Tibial artery (tissue), 4 donors: Measurements from ENCODE around the gene KCTD19.

Experiments used
- DNase-seq, 2 donors: peaks; one replicate each; pipeline ENCODE4 v3.0.0-alpha.2; 2019
- H3K27ac ChIP-seq, 2 donors: fragments of 200-600 bp; sonication (generic) in 1 of 2; 1 replicate in 1 of 2; 2 replicates in 1 of 2; pipeline ENCODE4 v1.5.1; 2018 to 2019; ENCODE audit warnings: mild to moderate bottlenecking in 1 of 2
- H3K27me3 ChIP-seq, 2 donors: fragments of 200-600 bp; sonication (generic) in 1 of 2; one replicate each; pipeline versions ENCODE4 v1.5.1 to v1.6.0; 2016 to 2019
- H3K36me3 ChIP-seq, 3 donors: fragments of 200-600 bp; sonication (generic) in 2 of 3; one replicate each; pipeline ENCODE4 v1.5.1; 2016 to 2019; ENCODE audit warnings: mild to moderate bottlenecking in 2 of 3
- H3K4me1 ChIP-seq, 4 donors: fragments of 200-600 bp; sonication (generic) in 2 of 4; 1 replicate in 3 of 4; 2 replicates in 1 of 4; pipeline ENCODE4 v1.5.1; 2016 to 2019
- H3K4me3 ChIP-seq, 2 donors: fragments of 200-600 bp; sonication (generic) in 1 of 2; 1 replicate in 1 of 2; 2 replicates in 1 of 2; pipeline ENCODE4 v1.5.1; 2018 to 2019; ENCODE audit warnings: mild to moderate bottlenecking in 2 of 2
- H3K9me3 ChIP-seq, 3 donors: fragments of 200-600 bp; sonication (generic) in 1 of 3; one replicate each; pipeline ENCODE4 v1.5.1; 2016 to 2019
- intact Hi-C: fragments of 100-400 bp; cut with DNase I; formaldehyde crosslinking; loops from one replicate; pipeline ENCODE4 v1.15.0; 2023; ENCODE audit warnings: low total_unique reads
- TF ChIP-seq, protein P1 (sequence below), 2 experiments: fragments of 200-600 bp in 1 of 2; fragments of 450-650 bp in 1 of 2; IDR thresholded peaks; one replicate each; pipeline ENCODE4 v1.5.1; 2017 to 2019; ENCODE audit warnings: antibody characterized with exemption in 2 of 2, mild to moderate bottlenecking in 1 of 2, moderate library complexity in 1 of 2

The KCTD19 gene

DNA sequence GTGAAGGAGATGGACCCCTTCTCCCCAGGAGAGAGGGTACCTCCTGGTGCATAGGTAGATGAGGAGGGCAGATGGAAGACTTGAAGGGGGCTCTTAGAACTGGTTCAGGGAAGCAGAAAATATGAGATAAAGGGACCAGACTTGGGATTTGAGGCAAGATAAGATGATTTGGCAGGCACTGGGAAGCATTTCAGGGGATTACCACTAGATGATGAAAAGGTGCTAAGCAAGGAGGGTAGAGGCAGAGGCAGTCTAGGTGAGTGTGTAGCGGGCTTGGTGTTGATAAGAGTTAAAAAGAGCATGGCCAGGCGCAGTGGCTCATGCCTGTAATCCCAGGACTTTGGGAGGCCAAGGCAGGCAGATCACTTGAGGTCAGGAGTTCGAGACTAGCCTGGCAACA is 63.3 kb downstream of the KCTD19 start:
- Histone ChIP-seq H3K9me3 (no peaks in the 10 kb centered on the region), H3K27me3 (peaks cover 0 to 14% of the 10 kb centered on the region in 2 donors), H3K4me1 (no peaks in the 10 kb centered on the region), H3K27ac (no peak overlapping the region), H3K36me3 (no peaks in the 10 kb centered on the region), H3K4me3 (no peak overlapping the region)
- DNase-seq: peak in 1 of 2 donors; percentile 9
- TF ChIP-seq, protein P1, sequence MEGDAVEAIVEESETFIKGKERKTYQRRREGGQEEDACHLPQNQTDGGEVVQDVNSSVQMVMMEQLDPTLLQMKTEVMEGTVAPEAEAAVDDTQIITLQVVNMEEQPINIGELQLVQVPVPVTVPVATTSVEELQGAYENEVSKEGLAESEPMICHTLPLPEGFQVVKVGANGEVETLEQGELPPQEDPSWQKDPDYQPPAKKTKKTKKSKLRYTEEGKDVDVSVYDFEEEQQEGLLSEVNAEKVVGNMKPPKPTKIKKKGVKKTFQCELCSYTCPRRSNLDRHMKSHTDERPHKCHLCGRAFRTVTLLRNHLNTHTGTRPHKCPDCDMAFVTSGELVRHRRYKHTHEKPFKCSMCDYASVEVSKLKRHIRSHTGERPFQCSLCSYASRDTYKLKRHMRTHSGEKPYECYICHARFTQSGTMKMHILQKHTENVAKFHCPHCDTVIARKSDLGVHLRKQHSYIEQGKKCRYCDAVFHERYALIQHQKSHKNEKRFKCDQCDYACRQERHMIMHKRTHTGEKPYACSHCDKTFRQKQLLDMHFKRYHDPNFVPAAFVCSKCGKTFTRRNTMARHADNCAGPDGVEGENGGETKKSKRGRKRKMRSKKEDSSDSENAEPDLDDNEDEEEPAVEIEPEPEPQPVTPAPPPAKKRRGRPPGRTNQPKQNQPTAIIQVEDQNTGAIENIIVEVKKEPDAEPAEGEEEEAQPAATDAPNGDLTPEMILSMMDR (IDR thresholded peaks at IDR 0.05): no peak
- intact Hi-C loops: no loop called here

DNA sequence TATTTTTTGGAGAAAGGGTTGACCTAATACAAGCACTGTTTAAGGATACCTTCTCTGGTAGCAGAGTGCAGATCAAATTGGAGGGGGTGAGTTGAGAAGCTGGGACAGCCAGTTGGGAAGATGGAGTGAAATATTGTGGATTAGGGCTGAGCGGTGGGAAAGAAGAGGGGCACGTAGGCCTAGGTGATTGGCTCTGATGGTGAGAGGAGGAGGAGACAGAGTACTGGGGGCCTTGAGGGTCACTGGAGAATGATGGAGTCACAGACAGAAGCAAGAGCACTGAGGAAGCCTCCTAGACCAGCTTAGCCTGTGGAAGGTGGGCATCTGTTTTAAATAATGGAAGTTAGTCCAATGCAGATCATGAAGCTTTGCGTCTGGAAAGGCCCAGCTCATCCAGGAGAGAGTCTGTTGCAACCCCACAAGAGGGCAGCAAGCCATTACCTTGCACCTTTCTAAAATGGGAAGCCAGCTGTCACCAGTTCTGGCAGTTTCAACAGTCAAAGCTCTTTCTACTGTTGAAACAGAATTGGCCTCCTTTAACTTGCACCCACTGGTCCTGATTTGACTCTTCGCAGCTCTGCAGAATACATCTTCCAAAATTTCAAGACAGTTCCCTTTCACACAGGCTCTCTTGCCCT is 66.0 kb downstream of the KCTD19 start:
- Histone ChIP-seq H3K9me3 (no peaks in the 10 kb centered on the region), H3K27ac (no peak overlapping the region), H3K4me3 (no peak overlapping the region), H3K4me1 (no peaks in the 10 kb centered on the region), H3K36me3 (no peaks in the 10 kb centered on the region), H3K27me3 (peaks cover 0 to 23% of the 10 kb centered on the region in 2 donors)
- intact Hi-C loops: no loop called here
- TF ChIP-seq, protein P1 (IDR thresholded peaks at IDR 0.05): no peak
- peak in 1 of 2 donors; percentile 23 for DNase-seq

DNA sequence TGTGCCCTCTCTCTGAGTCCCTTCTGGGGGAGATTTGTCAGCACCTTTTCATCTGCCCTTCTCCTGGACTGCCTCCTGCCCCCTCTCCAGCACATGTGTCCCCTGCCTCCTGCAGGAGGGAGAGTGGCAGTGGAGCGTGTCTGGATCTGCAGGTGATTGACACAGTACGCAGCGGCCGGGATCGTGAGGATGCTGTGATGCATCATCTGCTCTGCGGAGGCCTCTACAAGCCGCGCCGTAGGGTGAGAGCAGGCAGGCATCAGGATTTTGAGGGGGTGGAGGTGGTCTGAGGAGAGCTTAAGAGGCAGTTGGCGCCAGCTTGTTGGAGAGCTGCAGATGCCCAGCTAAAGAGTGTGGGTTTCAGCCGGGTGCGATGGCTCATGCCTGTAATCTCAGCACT is 66.8 kb downstream of the KCTD19 start:
- Histone ChIP-seq H3K27ac (no peak overlapping the region), H3K4me1 (no peaks in the 10 kb centered on the region), H3K9me3 (no peaks in the 10 kb centered on the region), H3K36me3 (no peaks in the 10 kb centered on the region), H3K4me3 (no peak overlapping the region), H3K27me3 (peaks cover 0 to 31% of the 10 kb centered on the region in 2 donors)
- peak in 1 of 2 donors; percentile 7 for DNase-seq
- TF ChIP-seq, protein P1 (IDR thresholded peaks at IDR 0.05): no peak
- intact Hi-C loops: no loop called here

DNA sequence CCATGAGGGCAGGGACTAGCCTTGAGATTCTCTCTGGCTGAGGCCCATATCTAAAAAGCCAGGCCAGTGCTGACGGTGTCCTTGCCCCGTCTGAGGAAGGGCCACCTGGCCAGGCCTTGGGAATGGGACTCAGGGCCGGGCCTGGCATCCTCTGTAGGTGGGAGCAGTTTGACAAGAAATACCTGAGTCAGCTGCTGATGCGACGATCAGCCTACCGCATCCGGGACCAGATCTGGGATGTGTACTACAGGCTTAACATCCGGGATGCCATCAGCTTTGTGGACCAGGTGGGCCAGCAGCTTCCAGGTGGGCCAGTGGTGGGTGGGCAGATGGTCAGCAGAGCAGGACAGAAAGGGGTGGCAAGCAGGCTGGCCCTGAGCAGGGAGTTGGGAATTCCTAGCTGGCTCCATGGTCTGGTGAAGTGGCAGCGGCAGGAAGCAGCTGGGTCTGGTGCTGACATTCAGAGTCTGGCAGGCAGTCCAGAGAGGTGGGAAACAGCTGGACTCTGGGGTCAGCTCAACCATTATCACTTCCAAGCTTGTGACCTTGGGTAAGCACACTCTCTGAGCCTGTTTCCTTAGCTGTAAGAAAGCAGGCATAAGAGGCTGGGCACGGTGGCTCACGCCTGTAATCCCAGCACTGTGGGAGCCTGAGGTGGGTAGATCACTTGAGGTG is 68.2 kb downstream of the KCTD19 start:
- Histone ChIP-seq H3K27ac (no peak overlapping the region), H3K4me1 (no peaks in the 10 kb centered on the region), H3K9me3 (no peaks in the 10 kb centered on the region), H3K4me3 (no peak overlapping the region), H3K36me3 (no peaks in the 10 kb centered on the region), H3K27me3 (peaks cover 0 to 31% of the 10 kb centered on the region in 2 donors)
- DNase-seq: peak in 1 of 2 donors; percentile 13
- intact Hi-C loops: no loop called here
- TF ChIP-seq, protein P1 (IDR thresholded peaks at IDR 0.05): no peak

DNA sequence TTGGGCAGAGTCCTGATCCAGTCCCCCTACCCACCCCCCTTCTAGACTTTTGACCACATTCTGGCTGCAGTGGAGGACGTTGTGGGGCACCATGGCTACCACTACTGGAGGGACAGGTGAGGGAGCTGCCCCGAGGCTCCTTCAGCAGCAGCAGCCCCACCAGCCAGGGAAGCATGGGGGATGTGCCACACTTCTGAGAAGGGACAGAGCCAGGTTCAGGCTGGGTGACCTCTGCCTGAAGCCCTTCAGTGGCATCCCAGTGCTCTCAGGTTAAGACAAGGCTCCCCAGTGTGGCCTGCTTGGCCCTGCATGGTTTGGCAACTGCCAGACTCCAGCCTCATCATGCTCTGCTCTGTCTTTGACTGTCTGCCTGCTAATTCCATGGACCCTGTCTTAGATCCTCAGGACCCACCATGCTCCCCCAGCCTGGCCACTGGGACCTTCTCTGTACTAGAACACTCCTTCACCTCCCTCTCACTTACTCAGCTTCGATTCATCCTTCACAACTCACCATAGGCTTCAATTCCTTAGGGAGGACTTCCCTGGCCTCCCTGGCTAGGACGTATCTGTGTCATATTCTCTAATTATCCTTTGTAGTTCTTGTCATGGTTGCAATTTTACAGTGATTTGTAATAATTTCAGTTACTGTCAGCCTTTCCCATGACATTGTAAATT is 68.9 kb downstream of the KCTD19 start:
- Histone ChIP-seq H3K4me3 (no peak overlapping the region), H3K27me3 (peaks cover 0 to 27% of the 10 kb centered on the region in 2 donors), H3K27ac (no peak overlapping the region), H3K36me3 (no peaks in the 10 kb centered on the region), H3K9me3 (no peaks in the 10 kb centered on the region), H3K4me1 (no peaks in the 10 kb centered on the region)
- intact Hi-C loops: no loop called here
- TF ChIP-seq, protein P1 (IDR thresholded peaks at IDR 0.05): no peak
- DNase-seq: peak in 1 of 2 donors; percentile 9
